Measurements from ENCODE around the gene PTTG1IP2. TPM values are rescaled to one million over a fixed set of nuclear protein-coding genes. Genes with fewer than 3 reads are reported as not detected.

PTTG1IP2 gene
- total and polyA plus RNA-seq, 10 of the 15 experiments (the other 5 are each of a cell fraction or from before 2014, with no cell fraction given), result not detected

DNA sequence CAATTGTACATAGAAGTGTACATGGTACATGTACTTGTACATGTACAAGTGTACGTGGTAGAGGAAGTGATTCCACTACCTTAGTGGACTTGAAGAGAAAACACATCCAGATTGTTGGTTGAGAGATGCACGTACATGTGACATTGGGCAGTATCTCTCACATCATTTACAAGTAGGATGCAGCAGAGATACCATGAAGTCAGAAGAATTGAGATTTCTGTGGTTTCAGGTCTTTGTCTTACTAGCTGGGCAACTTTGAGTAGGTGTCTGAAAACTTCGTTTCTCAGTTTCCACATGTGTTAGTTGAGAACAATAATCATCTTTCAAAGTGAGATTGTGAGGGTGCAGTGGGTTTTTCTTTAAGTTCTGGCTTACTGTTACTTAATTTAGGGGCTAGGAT, 44.7 kb upstream of the PTTG1IP2 start (continued):
- TF ChIP-seq, protein P1, sequence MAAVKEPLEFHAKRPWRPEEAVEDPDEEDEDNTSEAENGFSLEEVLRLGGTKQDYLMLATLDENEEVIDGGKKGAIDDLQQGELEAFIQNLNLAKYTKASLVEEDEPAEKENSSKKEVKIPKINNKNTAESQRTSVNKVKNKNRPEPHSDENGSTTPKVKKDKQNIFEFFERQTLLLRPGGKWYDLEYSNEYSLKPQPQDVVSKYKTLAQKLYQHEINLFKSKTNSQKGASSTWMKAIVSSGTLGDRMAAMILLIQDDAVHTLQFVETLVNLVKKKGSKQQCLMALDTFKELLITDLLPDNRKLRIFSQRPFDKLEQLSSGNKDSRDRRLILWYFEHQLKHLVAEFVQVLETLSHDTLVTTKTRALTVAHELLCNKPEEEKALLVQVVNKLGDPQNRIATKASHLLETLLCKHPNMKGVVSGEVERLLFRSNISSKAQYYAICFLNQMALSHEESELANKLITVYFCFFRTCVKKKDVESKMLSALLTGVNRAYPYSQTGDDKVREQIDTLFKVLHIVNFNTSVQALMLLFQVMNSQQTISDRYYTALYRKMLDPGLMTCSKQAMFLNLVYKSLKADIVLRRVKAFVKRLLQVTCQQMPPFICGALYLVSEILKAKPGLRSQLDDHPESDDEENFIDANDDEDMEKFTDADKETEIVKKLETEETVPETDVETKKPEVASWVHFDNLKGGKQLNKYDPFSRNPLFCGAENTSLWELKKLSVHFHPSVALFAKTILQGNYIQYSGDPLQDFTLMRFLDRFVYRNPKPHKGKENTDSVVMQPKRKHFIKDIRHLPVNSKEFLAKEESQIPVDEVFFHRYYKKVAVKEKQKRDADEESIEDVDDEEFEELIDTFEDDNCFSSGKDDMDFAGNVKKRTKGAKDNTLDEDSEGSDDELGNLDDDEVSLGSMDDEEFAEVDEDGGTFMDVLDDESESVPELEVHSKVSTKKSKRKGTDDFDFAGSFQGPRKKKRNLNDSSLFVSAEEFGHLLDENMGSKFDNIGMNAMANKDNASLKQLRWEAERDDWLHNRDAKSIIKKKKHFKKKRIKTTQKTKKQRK (IDR thresholded peaks at IDR 0.05; ENCODE audit: low read depth, low read length), result no peak
- no peak for TF ChIP-seq POLR2A (IDR thresholded peaks at IDR 0.05; ENCODE audit: low read depth, low read length)
- no peak for TF ChIP-seq YBX1 (IDR thresholded peaks at IDR 0.05)
- no peak for TF ChIP-seq PAX8 (IDR thresholded peaks at IDR 0.05)
- TF ChIP-seq KDM1A (IDR thresholded peaks at IDR 0.05; ENCODE audit: borderline replicate concordance), result no peak
- no peak for TF ChIP-seq ASH2L (IDR thresholded peaks at IDR 0.05; ENCODE audit: borderline replicate concordance, low read depth)
- no peak for TF ChIP-seq BMI1 (IDR thresholded peaks at IDR 0.05; ENCODE audit: borderline replicate concordance)
- TF ChIP-seq, protein P2, sequence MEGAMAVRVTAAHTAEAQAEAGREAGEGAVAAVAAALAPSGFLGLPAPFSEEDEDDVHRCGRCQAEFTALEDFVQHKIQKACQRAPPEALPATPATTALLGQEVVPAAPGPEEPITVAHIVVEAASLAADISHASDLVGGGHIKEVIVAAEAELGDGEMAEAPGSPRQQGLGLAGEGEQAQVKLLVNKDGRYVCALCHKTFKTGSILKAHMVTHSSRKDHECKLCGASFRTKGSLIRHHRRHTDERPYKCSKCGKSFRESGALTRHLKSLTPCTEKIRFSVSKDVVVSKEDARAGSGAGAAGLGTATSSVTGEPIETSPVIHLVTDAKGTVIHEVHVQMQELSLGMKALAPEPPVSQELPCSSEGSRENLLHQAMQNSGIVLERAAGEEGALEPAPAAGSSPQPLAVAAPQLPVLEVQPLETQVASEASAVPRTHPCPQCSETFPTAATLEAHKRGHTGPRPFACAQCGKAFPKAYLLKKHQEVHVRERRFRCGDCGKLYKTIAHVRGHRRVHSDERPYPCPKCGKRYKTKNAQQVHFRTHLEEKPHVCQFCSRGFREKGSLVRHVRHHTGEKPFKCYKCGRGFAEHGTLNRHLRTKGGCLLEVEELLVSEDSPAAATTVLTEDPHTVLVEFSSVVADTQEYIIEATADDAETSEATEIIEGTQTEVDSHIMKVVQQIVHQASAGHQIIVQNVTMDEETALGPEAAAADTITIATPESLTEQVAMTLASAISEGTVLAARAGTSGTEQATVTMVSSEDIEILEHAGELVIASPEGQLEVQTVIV (IDR thresholded peaks at IDR 0.05; ENCODE audit: borderline replicate concordance, partially characterized antibody), result no peak
- no peak for TF ChIP-seq ZNF622 (IDR thresholded peaks at IDR 0.05)
- TF ChIP-seq RAD21 (IDR thresholded peaks at IDR 0.05; ENCODE audit: insufficient read depth, low read depth, low read length), result no peak
- no peak for TF ChIP-seq ZBTB40 (IDR thresholded peaks at IDR 0.05; ENCODE audit: borderline replicate concordance)
- no peak for TF ChIP-seq EGR1 (IDR thresholded peaks at IDR 0.05; ENCODE audit: borderline replicate concordance in 1 of 2, low read depth in 2 of 2, low read length in 2 of 2)
- no peak for TF ChIP-seq USF2 (IDR thresholded peaks at IDR 0.05; ENCODE audit: borderline replicate concordance, low read depth, low read length)
- TF ChIP-seq, protein P3, sequence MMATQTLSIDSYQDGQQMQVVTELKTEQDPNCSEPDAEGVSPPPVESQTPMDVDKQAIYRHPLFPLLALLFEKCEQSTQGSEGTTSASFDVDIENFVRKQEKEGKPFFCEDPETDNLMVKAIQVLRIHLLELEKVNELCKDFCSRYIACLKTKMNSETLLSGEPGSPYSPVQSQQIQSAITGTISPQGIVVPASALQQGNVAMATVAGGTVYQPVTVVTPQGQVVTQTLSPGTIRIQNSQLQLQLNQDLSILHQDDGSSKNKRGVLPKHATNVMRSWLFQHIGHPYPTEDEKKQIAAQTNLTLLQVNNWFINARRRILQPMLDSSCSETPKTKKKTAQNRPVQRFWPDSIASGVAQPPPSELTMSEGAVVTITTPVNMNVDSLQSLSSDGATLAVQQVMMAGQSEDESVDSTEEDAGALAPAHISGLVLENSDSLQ (IDR thresholded peaks at IDR 0.05), result no peak
- no peak for TF ChIP-seq JUNB (IDR thresholded peaks at IDR 0.05)
- TF ChIP-seq, protein P4, sequence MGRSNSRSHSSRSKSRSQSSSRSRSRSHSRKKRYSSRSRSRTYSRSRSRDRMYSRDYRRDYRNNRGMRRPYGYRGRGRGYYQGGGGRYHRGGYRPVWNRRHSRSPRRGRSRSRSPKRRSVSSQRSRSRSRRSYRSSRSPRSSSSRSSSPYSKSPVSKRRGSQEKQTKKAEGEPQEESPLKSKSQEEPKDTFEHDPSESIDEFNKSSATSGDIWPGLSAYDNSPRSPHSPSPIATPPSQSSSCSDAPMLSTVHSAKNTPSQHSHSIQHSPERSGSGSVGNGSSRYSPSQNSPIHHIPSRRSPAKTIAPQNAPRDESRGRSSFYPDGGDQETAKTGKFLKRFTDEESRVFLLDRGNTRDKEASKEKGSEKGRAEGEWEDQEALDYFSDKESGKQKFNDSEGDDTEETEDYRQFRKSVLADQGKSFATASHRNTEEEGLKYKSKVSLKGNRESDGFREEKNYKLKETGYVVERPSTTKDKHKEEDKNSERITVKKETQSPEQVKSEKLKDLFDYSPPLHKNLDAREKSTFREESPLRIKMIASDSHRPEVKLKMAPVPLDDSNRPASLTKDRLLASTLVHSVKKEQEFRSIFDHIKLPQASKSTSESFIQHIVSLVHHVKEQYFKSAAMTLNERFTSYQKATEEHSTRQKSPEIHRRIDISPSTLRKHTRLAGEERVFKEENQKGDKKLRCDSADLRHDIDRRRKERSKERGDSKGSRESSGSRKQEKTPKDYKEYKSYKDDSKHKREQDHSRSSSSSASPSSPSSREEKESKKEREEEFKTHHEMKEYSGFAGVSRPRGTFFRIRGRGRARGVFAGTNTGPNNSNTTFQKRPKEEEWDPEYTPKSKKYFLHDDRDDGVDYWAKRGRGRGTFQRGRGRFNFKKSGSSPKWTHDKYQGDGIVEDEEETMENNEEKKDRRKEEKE (IDR thresholded peaks at IDR 0.05), result no peak
